ENCODE data around the gene DDX51. TPM values are rescaled to one million over a fixed set of nuclear protein-coding genes. Genes with fewer than 3 reads are reported as not detected.
A peak's percentile ranks its signal among the peaks of the same experiment; 100 is the strongest.

Gene DDX51
- total and polyA plus RNA-seq, 2 of the 4 experiments (the other 2 are of a cell fraction), result 3.8 to 14.5 TPM

DNA sequence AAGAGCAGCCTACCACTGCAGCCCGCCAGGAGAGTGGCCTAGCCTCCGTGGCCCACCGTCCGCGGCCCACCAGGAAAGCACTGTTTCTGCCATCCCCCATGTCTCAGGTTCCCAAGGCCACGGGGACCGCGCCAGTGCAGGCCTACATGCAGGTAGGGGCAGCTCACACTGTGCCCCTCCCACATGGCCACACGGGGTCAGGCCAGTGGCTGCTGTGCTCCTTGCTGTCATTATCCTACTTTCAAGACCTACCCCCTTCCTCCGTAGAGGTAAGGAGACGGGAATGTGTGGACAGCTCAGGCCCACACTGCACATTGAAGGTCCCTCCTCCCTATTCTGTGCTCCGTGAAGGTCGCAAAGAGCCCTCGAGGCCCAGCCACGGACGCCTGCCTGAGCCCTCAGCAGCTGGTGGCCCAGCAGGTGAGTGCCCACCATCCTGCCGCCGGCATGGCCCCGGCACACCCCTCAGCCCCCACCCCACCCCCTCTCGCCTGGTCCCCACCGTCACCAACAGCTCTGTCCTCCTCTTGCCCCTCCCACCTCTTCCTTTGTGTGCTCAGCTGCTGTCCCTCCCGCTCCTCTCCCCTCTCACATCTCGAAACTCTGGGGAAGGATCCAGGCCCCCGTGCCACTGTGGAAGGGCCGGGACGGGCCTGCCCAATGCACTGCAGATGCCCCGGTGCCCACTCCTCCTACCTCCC, 10.0 kb downstream of the DDX51 start:
- dilution Hi-C loops (cut with HindIII; ENCODE audit: low sequenced_read_pairs, unreplicated experiment) (no loop called here), in situ Hi-C loops (cut with MboI; ENCODE audit: low sequenced_read_pairs) (no loop called here), intact Hi-C loops (cut with micrococcal nuclease) (no loop called here)
- no peak overlapping the region for H2BK15ac ChIP-seq (ENCODE audit: low read depth, low read length)
- no peak overlapping the region for H2BK5ac ChIP-seq (ENCODE audit: low read depth, low read length, poor library complexity, severe bottlenecking)
- no peak overlapping the region for H3K56ac ChIP-seq (ENCODE audit: extremely low read depth, insufficient read depth, low read length)
- no peak overlapping the region for H3K23ac ChIP-seq (ENCODE audit: low read depth, low read length)
- H3K9me1 ChIP-seq (ENCODE audit: insufficient read depth, low read length), result no peaks in the 10 kb centered on the region
- no peak overlapping the region for H2BK20ac ChIP-seq (ENCODE audit: low read depth, low read length)
- H2AK9ac ChIP-seq (replicated peaks; ENCODE audit: low read depth, low read length, poor library complexity), result peak overlapping the region; percentile 37
- BruUV-seq (replicated peaks), result no TSS peak
- POLR2A ChIA-PET (ENCODE audit: unreplicated experiment), result no interaction called here
- no peak overlapping the region for H3K4me3 ChIP-seq (ENCODE audit: insufficient read depth, low read depth, low read length)
- WGBS, 2 experiments (ENCODE audit: extremely low coverage in 2 of 2, insufficient read length in 1 of 2), result 86% methylated on average over 9 of the region's 27 CpGs; no CpG with 5 or more reads in 1 of the 2 experiments
- no peak overlapping the region for H3K4ac ChIP-seq (ENCODE audit: low read depth, low read length)
- H3K14ac ChIP-seq (replicated peaks; ENCODE audit: low read depth, low read length), result no peak overlapping the region
- H3K9ac ChIP-seq (ENCODE audit: low read depth, low read length), result no peak overlapping the region
- H4K8ac ChIP-seq (ENCODE audit: low read depth in 2 of 2, low read length in 2 of 2), result no peak overlapping the region
- no peak overlapping the region for H3K4me2 ChIP-seq (ENCODE audit: low read depth, low read length)
- H3K27ac ChIP-seq (ENCODE audit: insufficient read depth, low read length), result no peak overlapping the region
- CTCF ChIA-PET, result no interaction called here
- no peak for DNase-seq
- no peaks in the 10 kb centered on the region for H3K79me1 ChIP-seq (ENCODE audit: low read depth in 1 of 2, low read length in 2 of 2)
- H3K27me3 ChIP-seq (ENCODE audit: control insufficient read depth, insufficient read depth, low read length), result no peaks in the 10 kb centered on the region
- no peaks in the 10 kb centered on the region for H4K20me1 ChIP-seq (ENCODE audit: insufficient read depth, low read length)
- no peak overlapping the region for H2BK120ac ChIP-seq (ENCODE audit: low read depth, low read length)
- no peaks in the 10 kb centered on the region for H3K9me3 ChIP-seq (ENCODE audit: control insufficient read depth, insufficient read depth, low read length)
- H3K36me3 ChIP-seq (ENCODE audit: control insufficient read depth, insufficient read depth, low read length), result peaks cover 11% of the 10 kb centered on the region
- H2AFZ ChIP-seq (replicated peaks; ENCODE audit: low read length, poor library complexity), result peak overlapping the region; percentile 63
- H4K5ac ChIP-seq (ENCODE audit: low read depth, low read length), result no peak overlapping the region
- peak; percentile 15; the same call in 1 of the 2 replicates for ATAC-seq (ENCODE audit: low read depth)
- no peak overlapping the region for H2AK5ac ChIP-seq (ENCODE audit: low read depth, low read length)
- H3K4me1 ChIP-seq (ENCODE audit: control insufficient read depth, insufficient read depth, low read length), result no peaks in the 10 kb centered on the region
- H3K18ac ChIP-seq (ENCODE audit: low read depth, low read length), result no peak overlapping the region
- no peak overlapping the region for H4K91ac ChIP-seq (ENCODE audit: insufficient read depth, low read depth, low read length)
- TF ChIP-seq CHD1 (IDR thresholded peaks at IDR 0.05; ENCODE audit: low read depth, low read length) (no peak), BHLHE40 (IDR thresholded peaks at IDR 0.05; ENCODE audit: low read depth, low read length) (no peak), MXI1 (IDR thresholded peaks at IDR 0.05; ENCODE audit: borderline replicate concordance, low read depth, low read length) (no peak), RAD21 (IDR thresholded peaks at IDR 0.05; ENCODE audit: low read length) (no peak), FOS (IDR thresholded peaks at IDR 0.05; ENCODE audit: low read depth, low read length) (no peak), MAZ (IDR thresholded peaks at IDR 0.05; ENCODE audit: borderline replicate concordance, low read depth, low read length) (no peak), NFE2L2 (IDR thresholded peaks at IDR 0.05; ENCODE audit: low read depth, low read length) (no peak), POLR2A (IDR thresholded peaks at IDR 0.05; ENCODE audit: low read depth, low read length) (no peak), SMC3 (IDR thresholded peaks at IDR 0.05; ENCODE audit: low read depth, low read length) (no peak), RCOR1 (IDR thresholded peaks at IDR 0.05; ENCODE audit: insufficient replicate concordance, low read length) (no peak), USF2 (IDR thresholded peaks at IDR 0.05; ENCODE audit: low read depth, low read length) (no peak), MAFK (IDR thresholded peaks at IDR 0.05; ENCODE audit: low read depth, low read length) (no peak), CEBPB (IDR thresholded peaks at IDR 0.05; ENCODE audit: low read depth, low read length) (no peak), RFX5 (IDR thresholded peaks at IDR 0.05; ENCODE audit: low read depth, low read length) (no peak)
- TF ChIP-seq, protein P1, sequence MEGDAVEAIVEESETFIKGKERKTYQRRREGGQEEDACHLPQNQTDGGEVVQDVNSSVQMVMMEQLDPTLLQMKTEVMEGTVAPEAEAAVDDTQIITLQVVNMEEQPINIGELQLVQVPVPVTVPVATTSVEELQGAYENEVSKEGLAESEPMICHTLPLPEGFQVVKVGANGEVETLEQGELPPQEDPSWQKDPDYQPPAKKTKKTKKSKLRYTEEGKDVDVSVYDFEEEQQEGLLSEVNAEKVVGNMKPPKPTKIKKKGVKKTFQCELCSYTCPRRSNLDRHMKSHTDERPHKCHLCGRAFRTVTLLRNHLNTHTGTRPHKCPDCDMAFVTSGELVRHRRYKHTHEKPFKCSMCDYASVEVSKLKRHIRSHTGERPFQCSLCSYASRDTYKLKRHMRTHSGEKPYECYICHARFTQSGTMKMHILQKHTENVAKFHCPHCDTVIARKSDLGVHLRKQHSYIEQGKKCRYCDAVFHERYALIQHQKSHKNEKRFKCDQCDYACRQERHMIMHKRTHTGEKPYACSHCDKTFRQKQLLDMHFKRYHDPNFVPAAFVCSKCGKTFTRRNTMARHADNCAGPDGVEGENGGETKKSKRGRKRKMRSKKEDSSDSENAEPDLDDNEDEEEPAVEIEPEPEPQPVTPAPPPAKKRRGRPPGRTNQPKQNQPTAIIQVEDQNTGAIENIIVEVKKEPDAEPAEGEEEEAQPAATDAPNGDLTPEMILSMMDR (conservative IDR thresholded peaks at IDR 0.05; ENCODE audit: low read depth, low read length), result no peak
- TF ChIP-seq, protein P2, sequence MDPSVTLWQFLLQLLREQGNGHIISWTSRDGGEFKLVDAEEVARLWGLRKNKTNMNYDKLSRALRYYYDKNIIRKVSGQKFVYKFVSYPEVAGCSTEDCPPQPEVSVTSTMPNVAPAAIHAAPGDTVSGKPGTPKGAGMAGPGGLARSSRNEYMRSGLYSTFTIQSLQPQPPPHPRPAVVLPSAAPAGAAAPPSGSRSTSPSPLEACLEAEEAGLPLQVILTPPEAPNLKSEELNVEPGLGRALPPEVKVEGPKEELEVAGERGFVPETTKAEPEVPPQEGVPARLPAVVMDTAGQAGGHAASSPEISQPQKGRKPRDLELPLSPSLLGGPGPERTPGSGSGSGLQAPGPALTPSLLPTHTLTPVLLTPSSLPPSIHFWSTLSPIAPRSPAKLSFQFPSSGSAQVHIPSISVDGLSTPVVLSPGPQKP (IDR thresholded peaks at IDR 0.05; ENCODE audit: borderline replicate concordance, low read depth, low read length), result no peak
